Measurements from ENCODE around the gene SAMHD1.

Gene SAMHD1

DNA sequence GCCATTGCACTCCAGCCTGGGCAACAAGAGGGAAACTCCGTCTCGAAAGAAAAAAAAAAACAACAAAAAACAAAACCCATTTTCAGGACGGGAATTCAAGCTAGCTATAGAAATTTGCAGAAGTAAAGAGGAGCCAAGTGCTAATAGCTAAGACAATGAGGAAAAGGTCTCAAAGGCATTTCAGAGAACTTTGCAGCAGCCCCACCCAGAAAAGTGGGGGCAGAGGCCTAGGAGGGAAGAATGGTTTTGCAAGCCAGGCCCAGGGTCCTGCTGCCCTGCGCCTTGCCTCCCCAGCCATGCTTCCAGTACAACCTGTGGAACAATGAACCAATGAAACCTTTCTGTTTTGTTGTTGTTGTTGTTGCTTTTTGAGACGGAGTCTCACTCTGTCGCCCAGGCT is 38.3 kb upstream of the SAMHD1 start:
- DNase-seq (ENCODE audit: low read depth, low spot score), result no peak
- TF ChIP-seq, protein P1, sequence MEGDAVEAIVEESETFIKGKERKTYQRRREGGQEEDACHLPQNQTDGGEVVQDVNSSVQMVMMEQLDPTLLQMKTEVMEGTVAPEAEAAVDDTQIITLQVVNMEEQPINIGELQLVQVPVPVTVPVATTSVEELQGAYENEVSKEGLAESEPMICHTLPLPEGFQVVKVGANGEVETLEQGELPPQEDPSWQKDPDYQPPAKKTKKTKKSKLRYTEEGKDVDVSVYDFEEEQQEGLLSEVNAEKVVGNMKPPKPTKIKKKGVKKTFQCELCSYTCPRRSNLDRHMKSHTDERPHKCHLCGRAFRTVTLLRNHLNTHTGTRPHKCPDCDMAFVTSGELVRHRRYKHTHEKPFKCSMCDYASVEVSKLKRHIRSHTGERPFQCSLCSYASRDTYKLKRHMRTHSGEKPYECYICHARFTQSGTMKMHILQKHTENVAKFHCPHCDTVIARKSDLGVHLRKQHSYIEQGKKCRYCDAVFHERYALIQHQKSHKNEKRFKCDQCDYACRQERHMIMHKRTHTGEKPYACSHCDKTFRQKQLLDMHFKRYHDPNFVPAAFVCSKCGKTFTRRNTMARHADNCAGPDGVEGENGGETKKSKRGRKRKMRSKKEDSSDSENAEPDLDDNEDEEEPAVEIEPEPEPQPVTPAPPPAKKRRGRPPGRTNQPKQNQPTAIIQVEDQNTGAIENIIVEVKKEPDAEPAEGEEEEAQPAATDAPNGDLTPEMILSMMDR (IDR thresholded peaks at IDR 0.05; ENCODE audit: insufficient read depth, low read length, missing control alignments), result no peak
- H3K4me3 ChIP-seq (ENCODE audit: low read depth, low read length), result no peak overlapping the region
- ChIA-PET CTCF (no interaction called here), POLR2A (no interaction called here)

DNA sequence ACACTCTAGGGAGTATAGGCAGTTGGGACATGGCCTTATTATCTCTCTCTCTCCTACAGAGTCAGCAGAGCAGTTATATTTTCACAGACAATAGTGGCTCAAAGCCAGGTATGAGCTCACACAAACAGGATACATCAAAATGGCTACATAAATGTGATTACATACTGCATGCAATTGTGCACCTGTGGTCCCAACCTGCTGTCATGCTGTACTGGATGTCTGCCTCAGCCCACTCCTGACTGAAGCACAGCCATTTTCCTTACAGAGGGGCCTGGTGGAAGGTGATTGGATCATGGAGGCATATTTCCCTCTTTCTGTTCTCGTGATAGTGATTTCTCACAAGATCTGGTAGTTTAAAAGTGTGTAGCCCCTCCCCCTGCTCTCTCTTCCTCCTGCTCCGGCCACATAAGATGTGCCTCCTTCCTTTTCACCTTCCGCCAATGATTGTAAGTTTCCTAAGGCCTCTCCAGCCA is 37.0 kb upstream of the SAMHD1 start:
- CTCF ChIA-PET, result interaction anchor here (1.3 kb wide), 1 partner anchor 9 kb away, joined by 3 read pairs; no protein-coding TSS in a partner anchor
- TF ChIP-seq, protein P1 (IDR thresholded peaks at IDR 0.05; ENCODE audit: insufficient read depth, low read length, missing control alignments), result no peak
- DNase-seq (ENCODE audit: low read depth, low spot score), result no peak
- POLR2A ChIA-PET, result no interaction called here
- H3K4me3 ChIP-seq (ENCODE audit: low read depth, low read length), result no peak overlapping the region

DNA sequence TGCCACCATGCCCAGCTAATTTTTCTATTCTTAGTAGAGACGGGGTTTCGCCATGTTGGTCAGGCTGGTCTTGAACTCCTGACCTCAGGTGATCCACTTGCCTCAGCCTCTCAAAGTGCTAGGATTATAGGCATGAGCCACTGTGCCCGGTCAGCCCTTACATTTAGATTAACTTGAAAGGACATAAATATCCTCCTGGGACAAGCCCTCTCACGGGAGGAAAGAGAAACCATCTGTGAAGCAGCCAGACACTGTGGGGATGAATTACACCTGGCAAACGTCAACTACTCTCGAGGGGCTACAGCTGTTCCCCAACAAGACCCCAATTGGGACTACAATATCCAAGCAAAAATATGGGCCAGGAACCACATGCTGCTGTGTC is 32.7 kb upstream of the SAMHD1 start:
- H3K4me3 ChIP-seq (ENCODE audit: low read depth, low read length), result no peak overlapping the region
- TF ChIP-seq, protein P1 (IDR thresholded peaks at IDR 0.05; ENCODE audit: insufficient read depth, low read length, missing control alignments), result no peak
- POLR2A ChIA-PET, result no interaction called here
- CTCF ChIA-PET, result no interaction called here
- DNase-seq (ENCODE audit: low read depth, low spot score), result no peak

DNA sequence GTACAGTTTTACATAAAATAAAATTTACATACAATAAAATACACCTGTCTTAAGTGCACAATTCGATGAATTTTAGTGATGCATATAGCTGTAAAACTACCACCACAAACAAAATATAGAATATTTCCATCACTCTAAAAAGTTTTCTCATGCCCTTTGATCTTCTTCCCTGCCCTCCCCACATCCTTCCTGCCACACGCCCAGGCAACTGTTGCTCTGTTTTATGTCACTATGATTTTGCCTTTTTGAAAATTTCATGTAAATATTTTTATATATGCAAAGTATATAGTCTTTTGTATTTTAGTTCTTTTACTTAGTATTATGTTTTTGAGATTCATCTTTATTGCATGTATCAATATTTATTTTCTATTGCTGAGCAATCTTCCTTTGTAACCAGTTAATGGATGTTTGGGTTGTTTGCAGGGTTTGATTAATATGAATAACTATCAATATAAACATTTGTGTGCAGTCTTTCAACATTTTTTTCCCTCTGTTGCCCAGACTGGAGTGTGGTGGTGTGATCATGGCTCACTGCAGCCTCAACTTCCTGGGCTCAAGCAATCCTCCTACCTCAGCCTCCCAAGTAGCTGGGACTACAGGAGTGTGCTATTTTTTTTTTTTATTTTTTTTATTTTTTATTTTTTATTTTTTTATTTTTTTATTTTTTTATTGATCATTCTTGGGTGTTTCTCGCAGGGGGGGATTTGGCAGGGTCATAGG is 23.8 kb upstream of the SAMHD1 start:
- no peak for DNase-seq (ENCODE audit: low read depth, low spot score)
- no peak overlapping the region for H3K4me3 ChIP-seq (ENCODE audit: low read depth, low read length)
- POLR2A ChIA-PET, result no interaction called here
- CTCF ChIA-PET, result no interaction called here
- TF ChIP-seq, protein P1 (IDR thresholded peaks at IDR 0.05; ENCODE audit: insufficient read depth, low read length, missing control alignments), result no peak

DNA sequence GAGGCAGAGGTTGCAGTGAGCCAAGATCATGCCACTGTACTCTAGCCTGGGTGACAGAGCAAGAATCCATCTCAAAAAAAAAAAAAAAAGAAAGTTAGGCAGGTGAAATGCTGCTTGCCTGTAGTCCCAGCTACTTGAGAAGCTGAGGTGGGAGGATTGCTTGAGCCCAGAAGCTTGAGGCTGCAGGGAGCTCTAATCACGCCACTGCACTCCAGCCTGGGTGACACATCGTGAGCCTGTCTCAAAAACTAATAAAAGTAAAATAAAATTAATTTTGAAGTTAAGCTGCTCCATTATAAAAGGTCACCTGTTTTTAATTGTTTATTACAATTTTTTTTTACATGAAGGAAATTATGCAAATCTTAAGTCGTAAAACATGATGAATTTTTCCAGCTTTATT is 23.2 kb upstream of the SAMHD1 start:
- TF ChIP-seq, protein P1 (IDR thresholded peaks at IDR 0.05; ENCODE audit: insufficient read depth, low read length, missing control alignments), result no peak
- no peak overlapping the region for H3K4me3 ChIP-seq (ENCODE audit: low read depth, low read length)
- no peak for DNase-seq (ENCODE audit: low read depth, low spot score)
- POLR2A ChIA-PET, result no interaction called here
- CTCF ChIA-PET, result no interaction called here

DNA sequence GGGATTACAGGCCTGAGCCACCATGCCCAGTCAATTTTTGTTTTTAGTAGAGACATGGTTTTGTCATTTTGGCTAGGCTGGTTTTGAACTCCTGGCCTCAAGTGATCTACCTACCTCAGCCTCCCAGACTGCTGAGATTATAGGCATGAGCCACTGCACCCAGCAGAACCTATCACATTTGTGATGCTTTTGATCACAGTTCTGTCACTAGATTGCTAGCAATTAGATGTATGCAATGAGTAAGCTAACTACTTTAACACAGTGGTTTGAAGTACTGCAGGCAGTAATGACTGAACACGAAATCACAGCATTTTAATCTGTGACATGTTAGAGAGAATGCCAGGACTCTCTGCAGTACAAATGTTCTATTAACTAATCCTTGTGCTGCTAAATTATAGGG is 19.6 kb upstream of the SAMHD1 start:
- DNase-seq (ENCODE audit: low read depth, low spot score), result no peak
- ChIA-PET POLR2A (no interaction called here), CTCF (no interaction called here)
- TF ChIP-seq, protein P1 (IDR thresholded peaks at IDR 0.05; ENCODE audit: insufficient read depth, low read length, missing control alignments), result no peak
- H3K4me3 ChIP-seq (ENCODE audit: low read depth, low read length), result no peak overlapping the region
